Naive thymus-derived CD4-positive, alpha-beta T cell (primary cell): Measurements from ENCODE around the gene PHF2. TPM values are rescaled to one million over a fixed set of nuclear protein-coding genes. Genes with fewer than 3 reads are reported as not detected.

Experiments used
- ATAC-seq: fragments of 150-1000 bp; cut with Tn5 transposase; 2 replicates; pipeline ENCODE4 v1.10.0; 2021; ENCODE audit warnings: mild to moderate bottlenecking, moderate library complexity
- CTCF ChIA-PET: fragments of 350-600 bp; sonication (Branson Sonifier 250); formaldehyde crosslinking; loops from one replicate; lab custom pipeline; 2021; ENCODE audit warnings: antibody characterized with exemption; lab: Charles Lee
- POLR2A ChIA-PET: fragments of 350-600 bp; sonication (Branson Sonifier 250); formaldehyde crosslinking; loops from one replicate; lab custom pipeline; 2021; ENCODE audit warnings: antibody characterized with exemption, inconsistent platforms; lab: Charles Lee
- DNase-seq, 9 donors: peaks; one replicate each; pipeline versions ENCODE4 v3.0.0 to v3.0.0-alpha.2; 2020 to 2022; ENCODE audit warnings: mixed read lengths in 1 of 9
- H3K27ac ChIP-seq: one replicate; pipeline ENCODE4 v1.7.0; 2013; ENCODE audit warnings: mild to moderate bottlenecking, low read depth, low read length, moderate library complexity
- H3K27me3 ChIP-seq, 2 donors: one replicate each; pipeline ENCODE4 v1.7.0; 2013; ENCODE audit warnings: low read length in 2 of 2, mild to moderate bottlenecking in 2 of 2, moderate library complexity in 2 of 2; ENCODE audit not compliant: control insufficient read depth in 2 of 2, insufficient read depth in 2 of 2
- H3K36me3 ChIP-seq, 3 experiments: 1 replicate in 2 of 3; 2 replicates in 1 of 3; pipeline ENCODE4 v1.7.0; 2013; ENCODE audit warnings: low read length in 3 of 3, mild to moderate bottlenecking in 3 of 3, moderate library complexity in 1 of 3; ENCODE audit not compliant: insufficient read depth in 3 of 3, control insufficient read depth in 2 of 3
- H3K4me1 ChIP-seq, 2 donors: one replicate each; pipeline ENCODE4 v1.7.0; 2013; ENCODE audit warnings: low read length in 2 of 2, mild to moderate bottlenecking in 2 of 2, moderate library complexity in 1 of 2; ENCODE audit not compliant: control insufficient read depth in 2 of 2, insufficient read depth in 2 of 2
- H3K4me3 ChIP-seq: 2 replicates; pipeline ENCODE4 v1.7.0; 2013; ENCODE audit warnings: mild to moderate bottlenecking, low read length
- H3K9me3 ChIP-seq, 3 experiments: 1 replicate in 2 of 3; 2 replicates in 1 of 3; pipeline ENCODE4 v1.7.0; 2013; ENCODE audit warnings: low read length in 3 of 3; ENCODE audit not compliant: control insufficient read depth in 2 of 3
- H3K27ac Mint-ChIP-seq, 9 donors: one replicate each; pipeline ENCODE4 v1.8.0; 2020 to 2022; ENCODE audit warnings: mixed read lengths in 9 of 9, mild to moderate bottlenecking in 8 of 9, moderate library complexity in 5 of 9, inconsistent platforms in 2 of 9
- H3K27me3 Mint-ChIP-seq, 5 donors: one replicate each; pipeline ENCODE4 v1.8.0; 2021 to 2022; ENCODE audit warnings: mixed read lengths in 5 of 5, mild to moderate bottlenecking in 1 of 5
- H3K36me3 Mint-ChIP-seq, 5 donors: one replicate each; pipeline ENCODE4 v1.8.0; 2020 to 2022; ENCODE audit warnings: mixed read lengths in 5 of 5, mild to moderate bottlenecking in 3 of 5, inconsistent platforms in 1 of 5
- H3K4me1 Mint-ChIP-seq, 7 donors: one replicate each; pipeline ENCODE4 v1.8.0; 2020 to 2022; ENCODE audit warnings: mixed read lengths in 7 of 7, mild to moderate bottlenecking in 3 of 7, inconsistent platforms in 1 of 7
- H3K4me3 Mint-ChIP-seq, 10 donors: one replicate each; pipeline ENCODE4 v1.8.0; 2020 to 2022; ENCODE audit warnings: mild to moderate bottlenecking in 10 of 10, mixed read lengths in 10 of 10, moderate library complexity in 6 of 10, inconsistent platforms in 2 of 10
- H3K9me3 Mint-ChIP-seq, 11 donors: one replicate each; pipeline ENCODE4 v1.8.0; 2020 to 2022; ENCODE audit warnings: mixed read lengths in 11 of 11, mild to moderate bottlenecking in 4 of 11, inconsistent platforms in 1 of 11, moderate library complexity in 1 of 11
- intact Hi-C, 2 donors: fragments of 100-400 bp; cut with micrococcal nuclease; formaldehyde crosslinking; loops; one replicate each; pipeline ENCODE4 v1.15.1; 2023
- polyA plus RNA-seq, 2 donors: library from polyadenylated mRNA; unstranded; fragments of 300-500 nt; fragmentation: Illumina TruSeq; gene quantifications; one replicate each; pipeline ENCODE4 v1.2.3, GENCODE V29; 2021
- total RNA-seq, 6 experiments: library from RNA in 5 of 6; stranded (reverse) in 5 of 6; gene quantifications; 1 replicate in 5 of 6; 2 replicates in 1 of 6; pipeline ENCODE4 v1.2.3 and lab custom pipeline; 2021 to 2026

PHF2 gene
- total and polyA plus RNA-seq, 7 experiments from 2014 or later, result 1.0 to 39.3 (median 28.6) TPM

- Mint-ChIP-seq H3K9me3 (no peaks in the 10 kb centered on the region), H3K4me1 (peaks cover 33 to 80% (median 78%) of the 10 kb centered on the region in 7 donors), H3K36me3 (no peaks in the 10 kb centered on the region), H3K27ac (peak overlapping the region in 1 of 9 donors; percentile 66), H3K27me3 (no peaks in the 10 kb centered on the region), H3K4me3 (peak overlapping the region in 1 of 10 donors; percentile 41)
- Histone ChIP-seq H3K4me1 (peaks cover 4 to 6% of the 10 kb centered on the region in 2 donors), H3K36me3 (no peaks in the 10 kb centered on the region), H3K27me3 (no peaks in the 10 kb centered on the region), H3K27ac (peak overlapping the region; percentile 19), H3K9me3 (no peaks in the 10 kb centered on the region), H3K4me3 (no peak overlapping the region)
- CTCF ChIA-PET, result no interaction called here
- ATAC-seq (no peak), DNase-seq (no peak)
- intact Hi-C loops, result no loop called here
- POLR2A ChIA-PET, result no interaction called here
These were observed 15.1 kb downstream of the PHF2 start for GRCh38 chr9:93591301-93592007.

GRCh38 chr9:93592008-93592642 is 15.7 kb downstream of the PHF2 start:
- Histone ChIP-seq H3K9me3 (no peaks in the 10 kb centered on the region), H3K27me3 (no peaks in the 10 kb centered on the region), H3K36me3 (no peaks in the 10 kb centered on the region), H3K4me3 (no peak overlapping the region), H3K4me1 (peaks cover 4 to 7% of the 10 kb centered on the region in 2 donors), H3K27ac (no peak overlapping the region)
- intact Hi-C loops, result no loop called here
- ChIA-PET CTCF (interaction anchor here (1.0 kb wide), 1 partner anchor 26 kb away, joined by 3 read pairs; no protein-coding TSS in a partner anchor), POLR2A (interaction anchor here (0.9 kb wide), 1 partner anchor 25 kb away, joined by 4 read pairs; no protein-coding TSS in a partner anchor)
- no peak for ATAC-seq
- Mint-ChIP-seq H3K4me3 (peak overlapping the region in 1 of 10 donors; percentile 41), H3K9me3 (no peaks in the 10 kb centered on the region), H3K27ac (peak overlapping the region in 2 of 9 donors; percentile 26 to 33), H3K27me3 (no peaks in the 10 kb centered on the region), H3K36me3 (no peaks in the 10 kb centered on the region), H3K4me1 (peaks cover 26 to 76% (median 75%) of the 10 kb centered on the region in 7 donors)
- no peak for DNase-seq

- ChIA-PET CTCF (interaction anchor here (1.0 kb wide), 1 partner anchor 26 kb away, joined by 3 read pairs; no protein-coding TSS in a partner anchor), POLR2A (interaction anchor here (0.9 kb wide), 1 partner anchor 26 kb away, joined by 4 read pairs; no protein-coding TSS in a partner anchor)
- Histone ChIP-seq H3K4me1 (peaks cover 4 to 12% of the 10 kb centered on the region in 2 donors), H3K4me3 (no peak overlapping the region), H3K36me3 (no peaks in the 10 kb centered on the region), H3K9me3 (no peaks in the 10 kb centered on the region), H3K27ac (no peak overlapping the region), H3K27me3 (no peaks in the 10 kb centered on the region)
- Mint-ChIP-seq H3K4me3 (no peak overlapping the region), H3K4me1 (peaks cover 29 to 78% (median 75%) of the 10 kb centered on the region in 7 donors), H3K36me3 (no peaks in the 10 kb centered on the region), H3K9me3 (no peaks in the 10 kb centered on the region), H3K27ac (peak overlapping the region in 2 of 9 donors; percentile 26 to 33), H3K27me3 (no peaks in the 10 kb centered on the region)
- DNase-seq (no peak), ATAC-seq (peak; percentile 26)
- intact Hi-C loops, result no loop called here
These were observed 16.2 kb downstream of the PHF2 start for GRCh38 chr9:93592643-93593021.

- POLR2A ChIA-PET, result interaction anchor here (0.9 kb wide), 1 partner anchor 27 kb away, joined by 4 read pairs; no protein-coding TSS in a partner anchor
- peak overlapping the region in 1 of 9 donors; percentile 49 for H3K27ac Mint-ChIP-seq
- CTCF ChIA-PET, result interaction anchor here (1.0 kb wide), 1 partner anchor 27 kb away, joined by 3 read pairs; no protein-coding TSS in a partner anchor
These were observed 16.8 kb downstream of the PHF2 start for GRCh38 chr9:93593144-93593658.

GRCh38 chr9:93594041-93594756 is 17.8 kb downstream of the PHF2 start:
- Mint-ChIP-seq H3K9me3 (no peaks in the 10 kb centered on the region), H3K4me3 (peak overlapping the region in 1 of 10 donors; percentile 56), H3K27me3 (no peaks in the 10 kb centered on the region), H3K36me3 (no peaks in the 10 kb centered on the region), H3K27ac (peak overlapping the region in 1 of 9 donors; percentile 30), H3K4me1 (peaks cover 32 to 82% (median 77%) of the 10 kb centered on the region in 7 donors)
- Histone ChIP-seq H3K36me3 (no peaks in the 10 kb centered on the region), H3K4me3 (no peak overlapping the region), H3K4me1 (peaks cover 15 to 28% of the 10 kb centered on the region in 2 donors), H3K27ac (no peak overlapping the region), H3K27me3 (no peaks in the 10 kb centered on the region), H3K9me3 (no peaks in the 10 kb centered on the region)
- DNase-seq (no peak), ATAC-seq (no peak)
- CTCF ChIA-PET, result interaction anchor here (0.6 to 0.9 kb wide), 2 partner anchors 28 to 652 kb away, joined by 3 read pairs; no protein-coding TSS in a partner anchor
- POLR2A ChIA-PET, result no interaction called here
- intact Hi-C loops, result no loop called here

More at GRCh38 chr9:93593144-93593658, 16.8 kb downstream of the PHF2 start:
- no peak overlapping the region for H3K27ac ChIP-seq
- intact Hi-C loops, result no loop called here
- no peaks in the 10 kb centered on the region for H3K27me3 ChIP-seq
- Mint-ChIP-seq H3K4me1 (peaks cover 29 to 80% (median 75%) of the 10 kb centered on the region in 7 donors), H3K36me3 (no peaks in the 10 kb centered on the region), H3K9me3 (no peaks in the 10 kb centered on the region), H3K4me3 (no peak overlapping the region), H3K27me3 (no peaks in the 10 kb centered on the region)
- ATAC-seq (no peak), DNase-seq (no peak)
- H3K9me3 ChIP-seq, result no peaks in the 10 kb centered on the region
- no peaks in the 10 kb centered on the region for H3K36me3 ChIP-seq
- H3K4me3 ChIP-seq, result no peak overlapping the region
- H3K4me1 ChIP-seq, result peaks cover 6 to 18% of the 10 kb centered on the region in 2 donors

- POLR2A ChIA-PET, result no interaction called here
- Mint-ChIP-seq H3K9me3 (no peaks in the 10 kb centered on the region), H3K4me3 (no peak overlapping the region), H3K36me3 (no peaks in the 10 kb centered on the region), H3K27ac (peak overlapping the region in 4 of 9 donors; percentile 16 to 49 (median 38)), H3K4me1 (peaks cover 35 to 82% (median 77%) of the 10 kb centered on the region in 7 donors), H3K27me3 (no peaks in the 10 kb centered on the region)
- no peak overlapping the region for H3K4me3 ChIP-seq
- ATAC-seq (no peak), DNase-seq (no peak)
- intact Hi-C loops, result no loop called here
- no peak overlapping the region for H3K27ac ChIP-seq
- no peaks in the 10 kb centered on the region for H3K27me3 ChIP-seq
- CTCF ChIA-PET, result no interaction called here
- peaks cover 24 to 34% of the 10 kb centered on the region in 2 donors for H3K4me1 ChIP-seq
- no peaks in the 10 kb centered on the region for H3K9me3 ChIP-seq
- H3K36me3 ChIP-seq, result no peaks in the 10 kb centered on the region
These were observed 19.1 kb downstream of the PHF2 start for GRCh38 chr9:93595461-93595860.
